Stimulated activated CD4-positive, alpha-beta T cell treated with anti-CD3 and anti-CD28 coated beads, Interleukin-1b, Interleukin-23, amount 100 ng/mL, for 1 hour (primary cell): ENCODE measurements around the gene APOA1.

Source experiments
- DNase-seq, 2 donors: peaks; one replicate each; pipeline ENCODE4 v3.0.0-alpha.2; 2020; ENCODE audit warnings: low read depth in 2 of 2

APOA1 gene

DNA sequence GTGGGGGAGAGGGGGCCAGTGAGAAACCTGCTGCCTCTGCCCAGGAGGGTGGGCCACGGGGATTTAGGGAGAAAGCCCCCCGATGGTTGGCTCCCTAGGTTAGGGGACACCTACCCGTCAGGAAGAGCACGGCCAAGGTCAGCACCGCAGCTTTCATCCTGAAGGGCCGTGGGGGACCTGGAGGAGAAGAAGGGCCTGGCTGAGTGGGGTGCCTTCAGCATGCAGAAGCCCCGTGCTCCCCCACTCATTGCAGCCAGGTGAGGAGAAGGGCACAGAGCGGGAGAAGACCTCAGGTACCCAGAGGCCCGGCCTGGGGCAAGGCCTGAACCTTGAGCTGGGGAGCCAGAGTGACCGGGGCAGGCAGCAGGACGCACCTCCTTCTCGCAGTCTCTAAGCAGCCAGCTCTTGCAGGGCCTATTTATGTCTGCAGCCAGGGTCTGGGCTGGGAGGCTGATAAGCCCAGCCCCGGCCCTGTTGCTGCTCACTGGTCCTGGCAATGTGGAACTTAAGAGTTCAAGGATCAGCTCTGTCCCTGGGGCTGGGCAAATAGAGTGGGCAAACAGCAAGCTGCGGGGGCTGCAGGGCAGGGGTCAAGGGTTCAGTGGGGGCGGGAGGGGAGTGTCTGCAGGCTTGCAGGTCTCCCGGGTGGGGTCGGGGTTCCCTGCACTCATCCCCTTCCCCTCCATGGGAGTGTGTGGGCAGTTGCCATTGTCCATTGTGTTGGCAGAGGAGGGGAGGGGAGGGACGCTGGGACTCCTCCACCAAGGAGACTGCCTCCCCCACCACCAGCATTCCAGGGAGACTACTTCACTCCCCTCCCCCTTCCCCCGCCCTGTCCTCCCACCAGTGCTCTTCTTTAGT lies at the start of gene APOA1:
Gene APOA1, minus strand, starts transcription at position 392 of the 861 bp plus-strand sequence. Its CDS starts 235 bp downstream, at position 157.
- no peak for DNase-seq

DNA sequence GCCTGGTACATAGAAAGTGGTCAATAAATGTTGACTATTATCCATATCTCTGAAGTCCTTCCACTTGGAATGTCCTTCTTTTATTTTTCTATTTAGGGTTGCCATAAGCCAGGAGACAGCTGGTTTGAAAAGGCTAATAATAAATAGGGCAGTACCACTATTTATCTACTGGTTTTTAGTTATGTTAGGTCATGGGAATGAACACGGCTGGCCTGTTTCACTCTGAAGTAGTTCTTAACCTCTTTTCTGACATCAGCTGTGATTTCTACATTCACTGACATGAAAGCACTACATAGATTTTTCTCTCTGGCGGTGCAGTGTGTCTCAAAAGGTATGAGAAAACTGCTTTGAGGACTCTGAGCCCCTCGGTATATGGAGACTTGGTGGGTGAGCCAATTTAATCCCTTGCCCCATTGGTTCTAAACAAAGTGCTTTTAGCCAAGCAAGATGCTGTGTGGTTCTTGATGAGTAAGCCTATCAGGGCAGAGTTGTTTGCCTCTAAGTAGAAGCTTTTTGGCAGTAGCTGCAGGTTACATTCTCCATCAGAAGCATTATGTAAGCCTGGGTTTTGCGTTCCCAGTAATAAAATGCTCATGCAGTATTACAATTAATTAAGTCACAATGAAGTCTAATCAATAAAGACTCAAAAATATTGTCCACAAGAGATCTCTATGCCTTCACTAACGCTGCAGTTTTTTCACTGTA lies 48.7 kb upstream of the APOA1 start:
- DNase-seq: no peak

DNA sequence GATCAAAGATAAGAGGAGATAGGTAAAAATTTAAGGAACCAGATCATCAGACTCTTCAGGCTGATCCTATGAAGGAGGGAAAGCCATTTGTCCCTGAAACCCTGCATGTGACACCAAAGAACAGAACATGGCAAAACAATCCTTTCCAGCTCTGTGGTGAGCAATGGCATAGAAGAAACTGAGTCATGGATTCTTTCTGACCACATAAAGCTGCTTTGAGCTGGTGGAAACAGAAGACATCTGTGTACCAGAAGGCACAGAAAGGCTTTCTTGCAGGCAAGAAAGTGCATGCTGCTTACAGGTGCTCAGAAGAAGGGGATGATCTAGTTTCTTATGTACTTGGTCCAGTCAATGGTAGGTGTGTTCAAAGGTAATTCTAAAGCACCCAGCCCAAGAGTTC lies 45.0 kb upstream of the APOA1 start:
- DNase-seq: no peak

DNA sequence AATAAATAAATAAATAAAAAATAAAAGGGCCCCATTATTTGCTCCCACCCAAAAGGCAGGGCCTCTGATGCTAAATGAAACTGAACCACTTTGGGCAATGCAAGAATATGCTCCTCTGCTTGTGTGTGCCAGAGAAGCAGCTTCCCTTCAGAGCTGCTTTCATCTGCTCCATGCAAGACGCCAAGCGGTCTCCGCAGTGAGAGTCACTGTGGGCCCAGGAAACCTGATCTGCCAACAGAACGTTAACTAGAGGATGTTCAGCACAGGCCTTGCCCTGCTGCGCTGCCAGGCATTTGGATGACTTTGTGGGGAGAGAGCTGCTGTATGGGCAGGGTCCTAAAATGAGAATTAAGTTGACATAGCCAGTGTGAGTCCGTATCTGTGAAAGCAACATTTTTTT lies 43.7 kb upstream of the APOA1 start:
- no peak for DNase-seq

DNA sequence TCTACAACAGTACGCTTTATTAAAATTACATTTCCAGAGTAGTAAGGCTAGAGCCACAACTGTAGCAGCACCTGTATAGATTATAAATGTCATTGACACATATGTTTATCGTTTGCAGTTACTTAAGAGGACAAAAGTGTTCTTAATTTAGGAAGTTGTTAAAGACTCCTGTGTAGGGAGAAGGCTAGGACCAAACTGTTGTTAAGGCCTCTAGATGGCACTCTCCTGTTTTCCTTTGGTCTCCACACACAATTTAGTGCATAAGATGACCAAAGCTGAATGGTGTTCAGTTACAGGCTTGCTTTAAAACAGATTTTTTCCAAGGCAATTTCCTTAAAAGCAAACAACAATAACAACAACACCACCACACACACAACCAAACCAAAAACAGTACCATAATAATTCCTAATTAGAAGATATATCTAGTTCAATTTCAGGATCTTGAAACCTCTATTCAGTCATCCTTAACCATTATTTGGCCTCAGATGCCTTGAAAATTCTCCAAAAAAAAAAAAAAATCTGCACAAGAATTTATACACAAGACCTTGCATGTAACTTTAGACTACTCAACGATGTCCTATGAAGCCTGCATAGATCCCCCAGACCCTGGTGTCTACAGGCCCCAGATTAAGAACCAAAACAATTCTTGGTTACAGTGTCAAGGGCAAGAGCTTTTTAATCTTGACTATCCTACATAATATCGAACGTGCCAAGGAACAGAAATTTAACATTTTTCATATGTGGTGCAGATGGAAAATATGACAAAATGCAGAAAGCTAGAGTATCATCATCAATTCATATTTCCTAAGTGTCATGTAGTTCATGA lies 42.6 kb upstream of the APOA1 start:
- no peak for DNase-seq

DNA sequence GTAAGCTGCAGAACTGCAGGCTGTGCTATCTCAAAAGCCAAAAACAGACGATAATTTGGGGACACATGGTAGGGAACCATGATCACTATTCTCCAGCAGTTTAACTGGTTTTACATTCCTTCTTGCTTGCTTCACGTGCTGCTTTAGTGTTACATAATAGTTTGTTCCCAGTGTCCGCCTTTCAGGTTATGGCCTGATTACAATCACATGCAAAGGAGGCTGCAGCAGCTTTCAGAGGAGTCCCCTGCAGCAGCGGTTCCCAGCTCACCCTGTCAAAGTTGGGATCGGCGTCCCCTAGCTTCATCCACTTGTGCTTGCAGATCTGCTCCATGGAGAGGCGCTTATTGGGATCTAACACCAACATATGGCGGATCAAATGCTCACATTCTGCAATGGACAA lies 39.2 kb upstream of the APOA1 start:
- DNase-seq: no peak

DNA sequence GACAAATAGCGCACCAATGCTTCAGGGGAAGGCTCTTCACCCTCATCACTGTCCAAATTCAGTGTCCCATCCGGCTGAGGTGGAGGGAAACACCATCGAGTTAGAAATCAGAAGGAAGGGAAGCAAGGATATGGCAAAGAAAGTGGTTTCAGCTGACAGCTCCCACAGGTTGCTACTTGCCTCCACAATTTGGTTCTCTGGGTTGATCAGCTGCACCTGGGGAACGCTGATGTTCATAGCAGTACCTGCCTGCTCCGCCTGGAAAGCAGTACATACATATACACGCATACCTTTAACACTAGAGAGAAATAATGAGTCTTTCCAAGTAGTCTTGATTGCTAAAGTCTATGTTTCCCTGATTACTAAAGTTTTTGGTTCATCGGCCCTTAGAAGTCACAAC lies 37.8 kb upstream of the APOA1 start:
- DNase-seq: no peak

DNA sequence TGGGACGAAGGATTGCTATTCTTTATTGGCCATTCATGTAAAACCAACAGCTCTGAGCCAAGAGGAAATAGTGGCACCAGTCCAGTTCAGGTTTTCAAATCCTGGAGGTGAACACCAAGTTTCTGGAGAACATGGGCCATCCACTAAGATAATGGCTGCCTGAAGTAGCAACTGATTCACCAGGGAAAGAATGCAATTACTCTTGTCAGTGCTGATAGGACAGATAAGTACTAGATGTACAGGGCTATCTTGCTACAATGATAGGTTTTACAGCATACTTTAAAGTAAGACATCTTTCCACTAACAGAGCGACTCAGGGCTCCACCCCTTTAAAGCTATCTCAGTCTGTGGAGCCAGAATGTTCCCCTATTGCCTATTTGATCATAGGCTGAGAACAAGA lies 36.8 kb upstream of the APOA1 start:
- no peak for DNase-seq

DNA sequence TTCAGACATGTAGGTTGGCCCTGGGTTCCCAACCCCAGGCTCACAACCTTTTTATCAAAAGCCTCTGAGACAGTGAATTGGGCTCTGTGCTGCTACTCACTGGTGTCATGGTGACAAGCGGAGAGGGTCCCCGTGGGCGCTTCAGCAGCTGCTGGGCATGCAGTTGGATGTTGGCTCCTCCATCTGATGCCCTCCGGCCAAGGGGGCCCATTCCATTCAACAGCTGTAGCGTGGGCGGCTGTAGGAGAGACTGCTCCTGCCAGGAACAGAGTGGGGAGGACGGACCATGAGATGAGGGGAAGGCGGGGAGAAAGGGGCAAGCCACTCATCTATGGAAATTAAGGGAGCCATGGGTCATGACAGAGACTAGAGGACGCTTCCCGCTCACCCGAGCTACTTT lies 36.0 kb upstream of the APOA1 start:
- no peak for DNase-seq

DNA sequence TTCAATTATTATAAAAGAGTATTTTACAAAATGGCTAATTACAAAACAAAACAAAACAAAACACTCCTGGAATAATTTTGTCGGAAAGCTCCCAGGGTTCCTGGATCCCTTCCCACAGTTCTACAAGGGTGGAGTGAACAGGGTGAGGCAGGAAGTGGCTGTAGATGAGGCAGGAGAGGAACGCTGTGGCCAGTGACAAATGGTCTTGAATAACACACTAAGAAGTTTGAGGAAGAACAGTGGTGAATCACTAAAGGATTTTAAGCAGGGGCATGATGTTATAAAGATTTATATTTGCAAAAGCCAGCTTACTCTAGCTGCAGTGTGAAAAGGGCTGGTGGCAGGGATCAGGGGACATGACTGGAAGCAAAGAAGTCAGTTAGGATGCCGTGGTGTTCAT lies 33.8 kb upstream of the APOA1 start:
- no peak for DNase-seq

DNA sequence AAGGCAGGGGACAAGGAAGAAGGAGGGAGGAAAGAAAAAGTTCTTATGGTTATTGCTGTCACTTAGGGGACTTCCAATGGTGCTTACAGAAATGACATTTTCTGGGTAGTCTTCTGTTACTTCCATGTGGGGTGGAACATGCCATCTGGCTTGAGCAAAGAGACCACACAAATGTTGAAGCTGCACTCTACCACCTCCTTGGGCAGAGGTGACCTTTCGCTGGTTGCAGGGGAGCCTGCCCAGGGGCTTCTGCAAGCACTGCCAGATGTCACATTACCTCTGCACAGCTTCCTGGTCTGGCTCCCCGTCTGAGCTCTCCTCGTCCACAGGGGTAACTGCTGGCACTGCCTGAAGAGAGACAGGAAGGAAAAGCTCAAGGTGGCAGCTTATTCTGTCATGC lies 32.6 kb upstream of the APOA1 start:
- no peak for DNase-seq

DNA sequence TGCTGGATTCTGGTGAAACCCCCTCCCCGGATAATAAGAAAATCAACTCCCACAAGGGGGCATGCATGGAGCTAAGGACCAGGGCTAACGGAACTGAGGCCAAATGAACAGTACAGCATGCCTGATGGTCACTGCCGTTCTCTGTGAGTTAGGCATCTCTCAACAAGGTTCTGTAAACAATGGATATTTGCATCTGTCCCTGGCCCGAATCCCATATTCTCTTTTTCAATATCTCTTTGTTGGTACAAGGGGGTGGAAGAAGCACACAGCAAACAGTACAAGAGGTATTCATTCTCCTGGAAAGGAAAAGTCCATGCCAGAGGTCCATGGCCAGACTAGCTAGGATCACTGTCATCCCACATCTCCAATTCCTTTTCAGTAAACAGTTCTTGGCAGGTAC lies 32.2 kb upstream of the APOA1 start:
- no peak for DNase-seq

DNA sequence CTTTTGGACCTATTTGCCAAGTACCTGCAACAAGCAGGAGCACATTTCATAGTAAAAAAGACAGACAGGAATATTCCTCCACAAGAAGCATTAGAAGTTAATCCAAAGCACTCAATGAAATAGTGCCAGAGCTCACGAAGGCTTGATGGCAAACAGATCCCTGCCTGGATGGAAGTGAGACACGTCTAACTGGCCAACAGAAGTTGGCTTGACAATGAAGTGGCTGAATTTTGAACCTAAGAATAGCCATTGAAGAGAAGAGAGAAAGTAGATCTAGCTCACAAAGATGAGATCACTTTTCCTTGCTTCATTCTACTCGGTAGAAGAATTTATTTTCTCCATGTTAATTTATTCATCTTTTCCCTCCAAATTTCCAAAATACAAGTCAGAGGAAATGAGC lies 30.6 kb upstream of the APOA1 start:
- no peak for DNase-seq

DNA sequence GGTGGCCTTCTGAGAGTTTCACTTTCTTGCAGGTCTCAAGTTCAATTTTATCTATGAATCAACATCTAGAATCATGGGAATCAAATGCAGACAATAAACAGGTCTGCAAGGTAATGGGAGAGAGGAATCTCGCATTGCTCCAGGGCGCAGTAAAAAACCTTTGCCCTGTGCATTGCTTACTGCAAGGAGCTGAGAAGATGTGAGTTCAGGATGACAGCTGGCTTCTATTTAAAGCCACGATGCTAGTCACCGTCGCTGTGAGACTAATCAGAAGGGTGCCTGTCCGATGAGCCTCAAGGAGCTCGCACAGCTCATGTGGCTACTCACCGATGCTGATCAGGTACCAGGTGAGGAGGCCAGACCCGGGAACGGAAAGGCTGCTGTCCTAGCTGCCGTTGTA lies 30.2 kb upstream of the APOA1 start:
- DNase-seq: no peak

DNA sequence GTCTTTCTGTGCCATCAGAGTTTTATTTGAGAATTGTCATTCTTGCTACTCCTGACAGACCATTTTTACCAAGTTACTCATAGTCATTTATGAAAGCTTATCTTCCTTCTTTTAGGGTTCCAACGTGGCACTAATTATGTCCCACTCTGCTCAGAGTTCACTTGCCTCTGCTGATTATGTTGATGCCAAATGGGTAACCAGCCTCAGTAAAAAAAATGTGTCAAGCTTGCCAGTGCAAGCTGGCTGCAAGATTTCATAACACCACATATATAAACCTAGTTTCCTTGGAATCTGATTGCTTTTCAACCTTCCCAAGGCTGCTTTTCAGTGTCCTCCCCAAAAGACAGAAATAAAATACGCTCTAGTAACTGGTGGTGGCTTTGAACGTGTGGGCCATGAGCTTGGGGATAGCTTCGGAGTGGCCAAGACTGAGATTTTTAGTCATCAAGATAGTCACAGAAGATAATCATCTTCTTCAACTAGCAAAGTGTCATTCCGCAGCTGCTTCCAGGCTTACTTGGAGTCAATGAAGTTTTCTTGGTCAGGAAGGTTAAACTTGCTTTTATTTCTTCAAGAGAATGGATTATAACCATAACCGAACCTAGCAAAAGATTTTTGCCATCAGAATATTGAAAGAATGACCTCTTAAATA lies 29.5 kb upstream of the APOA1 start:
- DNase-seq: no peak

DNA sequence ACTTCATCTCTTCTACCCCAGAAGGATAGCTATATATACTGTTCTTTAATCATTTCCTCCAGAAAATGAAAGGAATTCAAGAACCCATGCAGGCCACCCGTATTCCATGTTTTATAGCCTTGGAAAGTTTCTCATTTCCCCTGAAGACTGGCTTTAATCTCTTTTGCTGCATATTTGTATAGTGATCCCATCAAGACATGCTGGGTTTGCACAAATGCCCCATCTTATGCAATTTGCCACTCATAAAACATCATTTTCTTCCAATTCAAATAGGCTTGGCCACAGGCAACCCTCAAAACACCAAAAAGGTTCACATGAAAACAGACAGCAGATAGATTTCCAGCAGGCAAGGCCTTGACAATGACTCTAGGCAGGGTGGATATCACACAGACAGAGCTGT lies 28.3 kb upstream of the APOA1 start:
- DNase-seq: no peak

DNA sequence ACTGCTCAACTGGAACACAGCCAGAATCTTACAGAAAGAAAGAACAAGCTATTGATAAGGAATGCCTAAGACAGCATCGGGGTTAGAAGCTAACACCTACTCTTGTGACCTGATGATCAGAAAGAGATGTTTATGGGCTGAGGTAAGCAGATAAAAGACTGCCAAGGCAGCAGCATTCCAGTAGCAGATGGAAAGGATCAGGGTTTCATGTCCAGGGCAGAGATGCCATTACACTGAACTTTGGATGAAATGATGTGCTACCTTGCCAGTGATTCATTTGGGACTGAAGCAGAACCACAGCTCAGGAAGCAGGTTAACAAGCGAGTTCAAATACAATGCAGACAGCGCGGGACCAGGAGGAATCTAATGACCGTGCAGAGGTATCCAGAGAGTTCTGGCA lies 27.1 kb upstream of the APOA1 start:
- no peak for DNase-seq

DNA sequence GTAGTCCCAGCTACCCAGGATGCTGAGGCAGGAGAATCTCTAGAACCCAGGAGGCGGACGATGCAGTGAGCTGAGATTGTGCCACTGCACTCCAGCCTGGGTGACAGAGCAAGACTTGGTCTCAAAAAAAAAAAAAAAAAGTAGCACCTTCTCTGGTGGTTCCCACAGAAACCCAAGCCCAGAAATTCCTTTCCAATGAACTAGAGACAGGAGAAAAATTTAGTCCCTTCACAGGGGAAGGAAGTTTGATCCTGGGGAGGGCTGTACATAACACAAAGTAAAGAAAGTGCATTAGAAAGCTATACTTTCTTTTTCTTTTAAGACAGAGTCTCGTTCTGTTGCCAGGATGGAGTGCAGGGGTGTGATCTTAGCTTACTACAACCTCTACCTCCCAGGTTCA lies 25.5 kb upstream of the APOA1 start:
- DNase-seq: no peak

DNA sequence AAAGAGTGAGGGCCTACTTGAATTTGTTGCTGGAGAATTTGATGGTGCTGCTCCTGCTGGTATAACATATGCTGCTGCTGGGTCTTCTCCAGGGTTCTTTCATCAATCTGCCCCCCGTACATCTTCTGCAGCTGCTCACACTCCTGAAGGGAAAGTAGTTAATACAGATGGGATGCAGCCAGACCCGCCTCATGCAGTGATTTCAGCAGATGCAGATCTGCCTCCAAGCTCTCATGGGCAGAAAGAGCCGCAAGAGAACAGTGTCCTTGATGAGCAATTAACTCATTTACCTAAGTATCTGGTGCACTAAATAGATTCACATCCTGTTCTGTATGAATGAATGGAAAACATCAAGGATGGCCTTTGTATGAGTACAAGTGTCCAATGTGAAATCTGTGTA lies 24.8 kb upstream of the APOA1 start:
- no peak for DNase-seq

DNA sequence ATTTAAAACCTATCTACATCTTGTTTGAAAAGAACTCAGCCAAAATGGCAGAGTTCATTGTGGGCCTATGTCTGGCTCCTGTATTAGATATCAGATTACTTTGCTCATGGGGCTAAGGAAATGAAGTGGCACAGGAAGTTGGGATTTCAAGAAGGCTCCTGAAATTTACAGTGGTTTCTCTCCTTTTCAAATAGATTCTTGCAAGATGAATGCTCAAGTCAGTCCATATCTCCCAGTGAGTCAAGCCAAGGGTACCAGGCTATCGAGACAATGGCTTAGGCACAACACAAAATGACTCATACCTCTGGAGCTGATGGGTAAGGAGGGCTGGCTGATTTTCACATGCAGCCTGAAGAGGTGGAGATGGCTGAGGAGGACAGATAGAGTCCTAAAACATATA lies 24.1 kb upstream of the APOA1 start:
- no peak for DNase-seq

DNA sequence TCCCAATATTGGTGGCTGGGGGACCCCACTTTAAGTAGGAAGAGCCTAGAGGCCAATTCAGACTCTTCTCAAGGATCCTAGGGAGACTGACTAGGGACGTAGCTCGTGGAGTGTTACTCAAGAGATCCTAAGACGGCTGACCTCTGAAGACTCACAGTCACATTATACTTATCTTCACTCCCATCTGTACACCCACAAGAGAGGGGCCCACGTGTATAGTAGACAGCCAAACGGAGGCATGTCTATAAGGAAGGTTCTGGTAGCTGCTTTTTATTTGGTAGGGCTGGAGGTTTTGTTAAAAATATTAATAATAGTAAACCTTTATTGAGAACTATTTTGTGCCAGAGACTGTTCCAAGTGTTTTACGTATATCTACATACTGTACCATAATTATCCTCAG lies 22.9 kb upstream of the APOA1 start:
- no peak for DNase-seq

DNA sequence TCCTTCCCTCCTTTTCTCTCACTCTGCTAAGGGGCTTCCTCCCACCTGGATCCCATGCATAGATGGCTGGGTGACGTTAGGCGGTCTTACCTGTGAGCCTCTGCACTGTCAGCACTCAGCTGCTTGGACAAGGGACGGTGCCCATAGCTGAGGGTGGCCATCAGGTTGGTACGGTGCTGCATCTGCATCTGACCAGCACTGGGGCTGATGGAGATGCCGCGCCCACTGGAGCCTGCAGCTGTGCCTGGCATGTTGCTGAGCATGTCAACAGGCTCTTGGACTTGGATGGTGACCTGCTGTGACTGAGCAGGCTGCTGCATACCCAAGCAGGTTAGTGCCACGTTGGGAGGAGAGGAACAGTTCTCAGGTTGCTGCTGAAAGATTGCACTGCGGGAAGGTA lies 21.8 kb upstream of the APOA1 start:
- no peak for DNase-seq
